Measurements from ENCODE around the gene ZNF780A. TPM values are rescaled to one million over a fixed set of nuclear protein-coding genes. Genes with fewer than 3 reads are reported as not detected.

Gene ZNF780A
- total and polyA plus RNA-seq, 2 of the 8 experiments (the other 6 are each of a cell fraction or from before 2014, with no cell fraction given) = 3.5 to 12.0 TPM

DNA sequence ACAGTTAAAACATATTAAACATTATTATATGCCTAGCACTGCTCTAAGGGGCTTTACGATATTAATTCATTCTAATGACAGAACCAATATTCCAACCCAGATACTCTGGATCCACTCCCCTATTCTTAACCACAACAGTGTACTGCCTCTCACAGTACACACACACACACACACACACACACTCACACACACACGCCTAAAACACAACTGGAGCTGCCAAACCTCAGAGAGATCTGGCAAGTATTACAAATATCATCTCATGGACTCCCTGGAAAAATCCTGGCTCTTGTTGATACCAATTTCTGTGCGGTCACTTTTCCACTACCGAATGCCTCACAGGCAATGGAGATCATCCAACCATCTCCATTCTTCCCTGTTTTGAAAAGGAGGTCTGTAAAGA, 1.3 kb downstream of the ZNF780A start:
- no peak overlapping the region for H4K8ac ChIP-seq (ENCODE audit: extremely low read depth, insufficient read depth, low read length)
- no peak for TF ChIP-seq SP2 (IDR thresholded peaks at IDR 0.05; ENCODE audit: low read length)
- peak overlapping the region; percentile 79 to 100 (median 86); a peak in 6 of 8 replicates for H3K4me3 ChIP-seq (ENCODE audit: extremely low read depth in 1 of 4, insufficient read depth in 2 of 4, low read depth in 3 of 4, low read length in 4 of 4)
- H3K18ac ChIP-seq (ENCODE audit: extremely low read depth, low read length) = no peak overlapping the region
- H4K91ac ChIP-seq (replicated peaks; ENCODE audit: insufficient read length, low read length) = no peak overlapping the region
- H2AK5ac ChIP-seq (ENCODE audit: low read depth, low read length) = no peak overlapping the region
- no peak overlapping the region for H3K27ac ChIP-seq (ENCODE audit: low read depth, low read length)
- no peaks in the 10 kb centered on the region for H3K36me3 ChIP-seq (ENCODE audit: control insufficient read depth in 2 of 4, insufficient read depth in 4 of 4, low read length in 3 of 4)
- WGBS, 2 experiments (ENCODE audit: extremely low coverage in 1 of 2, insufficient coverage in 1 of 2, insufficient read length in 1 of 2, insufficient replicate concordance in 2 of 2, low coverage in 1 of 2, low lambda C conversion rate in 2 of 2, missing lambda C conversion rate in 1 of 2) = 76% methylated on average over 4 of the region's 4 CpGs; no CpG with 5 or more reads in 1 of the 2 experiments
- no peaks in the 10 kb centered on the region; a peak in 1 of 7 replicates for H3K27me3 ChIP-seq (replicated peaks in 1 of 4; ENCODE audit: control insufficient read depth in 3 of 4, extremely low read depth in 1 of 4, insufficient read depth in 3 of 4, low read length in 3 of 4)
- H3K56ac ChIP-seq (replicated peaks; ENCODE audit: insufficient read length, low read depth, low read length) = no peak overlapping the region
- H2BK120ac ChIP-seq (replicated peaks; ENCODE audit: low read depth, low read length) = no peak overlapping the region
- no peaks in the 10 kb centered on the region for H3K79me1 ChIP-seq (ENCODE audit: low read depth, low read length)
- no peak overlapping the region for H3K23ac ChIP-seq (ENCODE audit: insufficient read length)
- no peak overlapping the region for H2BK20ac ChIP-seq (ENCODE audit: low read length)
- DNase-seq (ENCODE audit: low read depth in 1 of 2, low spot score in 2 of 2) (no peak), FAIRE-seq (no peak)
- no peak overlapping the region for H4K5ac ChIP-seq (ENCODE audit: insufficient read length, low read depth, low read length)
- no peak overlapping the region for H2BK12ac ChIP-seq (ENCODE audit: low read depth, low read length)
- H2AFZ ChIP-seq (ENCODE audit: low read length) = no peak overlapping the region
- peaks cover 5% of the 10 kb centered on the region for H3K23me2 ChIP-seq (ENCODE audit: low read depth, low read length)
- H3K4me2 ChIP-seq (ENCODE audit: insufficient read depth in 1 of 2, low read depth in 2 of 2, low read length in 2 of 2) = peak overlapping the region; percentile 68 to 98
- H3K79me2 ChIP-seq (ENCODE audit: control insufficient read depth in 1 of 2, insufficient read depth in 2 of 2, low read length in 2 of 2) = peaks cover 0 to 35% of the 10 kb centered on the region in 2 experiments; a peak in 2 of 4 replicates
- H2BK5ac ChIP-seq (ENCODE audit: low read depth, low read length) = no peak overlapping the region
- peaks cover 0 to 2% (median 0%) of the 10 kb centered on the region in 4 experiments; a peak in 3 of 7 replicates for H3K4me1 ChIP-seq (replicated peaks in 1 of 4; ENCODE audit: control insufficient read depth in 3 of 4, insufficient read depth in 4 of 4, low read length in 3 of 4)
- H2BK15ac ChIP-seq (ENCODE audit: low read length) = no peak overlapping the region
- no peaks in the 10 kb centered on the region for H3K9me3 ChIP-seq (ENCODE audit: insufficient read depth in 2 of 2, low read depth in 1 of 2, low read length in 1 of 2)
- no peaks in the 10 kb centered on the region for H4K20me1 ChIP-seq (replicated peaks in 1 of 2; ENCODE audit: control insufficient read depth in 1 of 2, insufficient read depth in 2 of 2, low read length in 2 of 2)
- POLR2A ChIA-PET (ENCODE audit: partially characterized antibody) = interaction anchor here (0.7 to 1.7 kb wide), 2 partner anchors 33 to 119 kb away, joined by 3 to 8 read pairs; partner anchors contain the start of gene ZNF780B
- H3K14ac ChIP-seq (ENCODE audit: insufficient read length) = no peak overlapping the region
- CTCF ChIA-PET (ENCODE audit: partially characterized antibody) = no interaction called here
- peak overlapping the region in 1 of 4 experiments; percentile 7; a peak in 1 of 7 replicates for H3K9ac ChIP-seq (replicated peaks in 1 of 4; ENCODE audit: extremely low read depth in 1 of 4, low read depth in 3 of 4, low read length in 3 of 4)
- no peak overlapping the region for H3K4ac ChIP-seq (replicated peaks; ENCODE audit: insufficient read length, low read depth, low read length)

Measured in H1 (cell line).